ENCODE results near the gene UGT1A5.

- TF ChIP-seq EZH2 (IDR thresholded peaks at IDR 0.05) (no peak), POLR2AphosphoS5 (IDR thresholded peaks at IDR 0.05; ENCODE audit: borderline replicate concordance, low read depth, low read length) (no peak)
Measured at GRCh38 chr2:233792720-233793119, 80.0 kb downstream of the UGT1A5 start.

Measured in SK-N-MC (cell line).